Spleen (tissue), 7 donors: ENCODE results near the gene EXPH5.

Experiments used
- POLR2A ChIP-seq, 3 donors: fragments of 450-650 bp; IDR thresholded peaks; one replicate each; pipeline ENCODE4 v1.5.1; 2017; ENCODE audit warnings: antibody characterized with exemption in 3 of 3, mild to moderate bottlenecking in 1 of 3
- TF ChIP-seq, protein P1 (sequence below), 11 experiments: fragments of 200-600 bp in 7 of 11; fragments of 450-650 bp in 4 of 11; sonication (generic) in 4 of 11; IDR thresholded peaks in 8 of 11; conservative IDR thresholded peaks in 3 of 11; 1 replicate in 7 of 11; 2 replicates in 4 of 11; pipeline versions ENCODE4 v1.4.0 to v1.8.0; 2016 to 2021; ENCODE audit warnings: antibody characterized with exemption in 11 of 11, inconsistent platforms in 4 of 11, mild to moderate bottlenecking in 1 of 11
- donor health status: DM: no; HTN: no; CAD: no; lungs with moderate emphysema.
- donor health status: DM: no; HTN: no; CAD: no.
- donor health status: DM: no; HTN: no; CAD: no.

DNA sequence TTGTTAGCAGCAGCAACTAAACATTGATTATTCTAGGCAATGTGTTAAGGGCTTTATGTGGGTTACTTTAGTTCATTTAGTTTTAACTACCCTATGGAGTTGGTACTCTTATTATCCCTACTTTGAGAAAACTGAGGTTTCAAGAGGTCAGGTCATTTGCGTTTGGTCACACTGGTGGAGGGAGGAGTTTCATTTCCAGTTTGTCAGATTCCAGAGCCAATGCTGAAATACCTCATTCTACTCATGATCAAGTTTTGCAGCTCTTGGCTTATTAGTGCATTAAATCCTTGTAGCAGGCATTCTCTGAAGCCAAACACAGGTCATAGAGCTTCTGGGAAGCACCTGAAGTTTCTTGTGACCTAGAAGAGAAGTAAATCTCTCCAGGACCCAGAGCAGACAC, 71.2 kb downstream of the EXPH5 start:
- TF ChIP-seq, protein P1, sequence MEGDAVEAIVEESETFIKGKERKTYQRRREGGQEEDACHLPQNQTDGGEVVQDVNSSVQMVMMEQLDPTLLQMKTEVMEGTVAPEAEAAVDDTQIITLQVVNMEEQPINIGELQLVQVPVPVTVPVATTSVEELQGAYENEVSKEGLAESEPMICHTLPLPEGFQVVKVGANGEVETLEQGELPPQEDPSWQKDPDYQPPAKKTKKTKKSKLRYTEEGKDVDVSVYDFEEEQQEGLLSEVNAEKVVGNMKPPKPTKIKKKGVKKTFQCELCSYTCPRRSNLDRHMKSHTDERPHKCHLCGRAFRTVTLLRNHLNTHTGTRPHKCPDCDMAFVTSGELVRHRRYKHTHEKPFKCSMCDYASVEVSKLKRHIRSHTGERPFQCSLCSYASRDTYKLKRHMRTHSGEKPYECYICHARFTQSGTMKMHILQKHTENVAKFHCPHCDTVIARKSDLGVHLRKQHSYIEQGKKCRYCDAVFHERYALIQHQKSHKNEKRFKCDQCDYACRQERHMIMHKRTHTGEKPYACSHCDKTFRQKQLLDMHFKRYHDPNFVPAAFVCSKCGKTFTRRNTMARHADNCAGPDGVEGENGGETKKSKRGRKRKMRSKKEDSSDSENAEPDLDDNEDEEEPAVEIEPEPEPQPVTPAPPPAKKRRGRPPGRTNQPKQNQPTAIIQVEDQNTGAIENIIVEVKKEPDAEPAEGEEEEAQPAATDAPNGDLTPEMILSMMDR (IDR thresholded peaks at IDR 0.05 in 8 of 11, conservative IDR thresholded peaks at IDR 0.05 in 3 of 11): no peak
- TF ChIP-seq POLR2A (IDR thresholded peaks at IDR 0.05): no peak
